ENCODE data around the gene NSL1. TPM values are rescaled to one million over a fixed set of nuclear protein-coding genes. Genes with fewer than 3 reads are reported as not detected.

Gene NSL1
- total and polyA plus RNA-seq, 2 donors (not counting 1 experiment from before 2014, with no cell fraction given) = 20.5 to 45.9 TPM

DNA sequence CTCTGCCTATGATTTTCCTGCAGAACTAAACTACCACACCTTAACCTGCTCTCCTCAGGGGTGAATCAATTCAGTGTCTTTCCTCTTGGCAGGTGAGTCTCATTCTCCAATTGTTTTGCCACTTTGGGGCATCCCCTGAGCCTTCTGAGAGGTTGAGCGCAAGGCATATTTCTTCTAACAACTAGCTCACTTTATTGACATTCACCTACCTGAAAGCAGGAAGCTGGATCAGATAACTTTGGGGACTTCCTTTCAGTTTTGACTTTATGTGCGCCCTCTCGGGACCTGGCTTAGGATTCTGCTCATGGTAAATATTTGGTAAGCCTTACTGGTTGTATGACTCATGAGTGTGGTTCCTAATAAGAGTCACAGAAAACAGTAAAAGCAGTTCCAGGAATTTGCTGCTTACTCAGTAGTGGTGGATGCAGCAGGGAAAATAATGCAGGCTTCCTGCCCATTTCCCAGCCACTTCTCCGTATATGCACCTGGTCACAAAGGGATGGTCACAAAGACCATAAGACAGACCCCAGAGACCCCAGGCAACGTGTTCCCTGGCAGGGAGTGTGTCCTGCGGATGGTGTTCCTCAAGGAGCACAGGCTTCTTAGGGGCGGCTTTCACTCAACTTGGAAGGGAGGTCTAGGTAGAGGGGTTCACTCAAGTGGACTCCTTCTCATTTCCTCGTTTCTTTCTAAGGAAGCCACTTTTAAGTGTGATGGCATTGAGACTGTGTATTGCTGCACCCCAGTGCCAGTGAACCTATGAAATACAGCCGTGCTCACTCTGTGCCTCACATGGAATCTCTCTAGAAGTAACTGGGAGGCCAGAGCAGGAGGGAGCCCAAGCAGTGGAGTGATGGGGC is 70.0 kb downstream of the NSL1 start:
- Mint-ChIP-seq H3K4me1 (no peaks in the 10 kb centered on the region), H3K4me3 (no peak overlapping the region), H3K27ac (no peak overlapping the region), H3K27me3 (peaks cover 6% of the 10 kb centered on the region), H3K9me3 (ENCODE audit: insufficient read depth) (no peaks in the 10 kb centered on the region)
- POLR2A ChIA-PET = no interaction called here
- Histone ChIP-seq H2AFZ (ENCODE audit: insufficient read depth, low read depth, low read length, poor library complexity, severe bottlenecking) (no peak overlapping the region), H3K27me3 (replicated peaks in 1 of 4; ENCODE audit: control extremely low read depth in 1 of 4, control insufficient read depth in 3 of 4, insufficient read depth in 4 of 4, low read length in 3 of 4) (no peaks in the 10 kb centered on the region), H3K36me3 (replicated peaks in 1 of 2; ENCODE audit: control extremely low read depth in 1 of 2, control insufficient read depth in 1 of 2, extremely low read depth in 1 of 2, insufficient read depth in 2 of 2, low read length in 1 of 2) (no peaks in the 10 kb centered on the region), H3K9ac (ENCODE audit: low read length) (no peak overlapping the region), H3K79me2 (ENCODE audit: control insufficient read depth, insufficient read depth, low read length) (no peaks in the 10 kb centered on the region), H3K4me3 (ENCODE audit: control extremely low read depth in 1 of 5, extremely low read depth in 1 of 5, insufficient read depth in 1 of 5, low read depth in 2 of 5, low read length in 4 of 5) (no peak overlapping the region), H4K20me1 (ENCODE audit: control insufficient read depth, insufficient read depth, low read length, poor library complexity, severe bottlenecking) (no peaks in the 10 kb centered on the region), H3K27ac (ENCODE audit: low read length in 2 of 2) (no peak overlapping the region), H3K9me3 (ENCODE audit: control extremely low read depth in 1 of 3, control insufficient read depth in 2 of 3, insufficient read depth in 1 of 3, low read length in 2 of 3) (peaks cover 0 to 2% (median 2%) of the 10 kb centered on the region in 3 donors), H3K4me1 (ENCODE audit: control insufficient read depth in 2 of 2, insufficient read depth in 2 of 2, low read length in 2 of 2) (no peaks in the 10 kb centered on the region), H3K4me2 (replicated peaks; ENCODE audit: low read depth, low read length, poor library complexity, severe bottlenecking) (no peak overlapping the region)
- WGBS (ENCODE audit: insufficient coverage) = 93% methylated on average over 7 of the region's 9 CpGs
- intact Hi-C loops (cut with micrococcal nuclease) = no loop called here
- TF ChIP-seq EZH2 (IDR thresholded peaks at IDR 0.05; ENCODE audit: borderline replicate concordance, insufficient read depth, low read depth, low read length, poor library complexity, severe bottlenecking) = no peak
- TF ChIP-seq CTCF (IDR thresholded peaks at IDR 0.05) = no peak
- DNase-seq (no peak), ATAC-seq (ENCODE audit: low read depth) (no peak)
- CTCF ChIA-PET = interaction anchor here (1.0 kb wide), 1 partner anchor 57 kb away, joined by 3 read pairs; no protein-coding TSS in a partner anchor

GRCh38 chr1:212719633-212720032 is 71.9 kb downstream of the NSL1 start:
- no peaks in the 10 kb centered on the region for H3K9me3 Mint-ChIP-seq (ENCODE audit: insufficient read depth)

More at GRCh38 chr1:212719633-212720032, 71.9 kb downstream of the NSL1 start:
- POLR2A ChIA-PET = no interaction called here
- Histone ChIP-seq H3K4me3 (ENCODE audit: control extremely low read depth in 1 of 5, extremely low read depth in 1 of 5, insufficient read depth in 1 of 5, low read depth in 2 of 5, low read length in 4 of 5) (no peak overlapping the region), H3K79me2 (ENCODE audit: control insufficient read depth, insufficient read depth, low read length) (no peaks in the 10 kb centered on the region), H4K20me1 (ENCODE audit: control insufficient read depth, insufficient read depth, low read length, poor library complexity, severe bottlenecking) (no peaks in the 10 kb centered on the region), H2AFZ (ENCODE audit: insufficient read depth, low read depth, low read length, poor library complexity, severe bottlenecking) (no peak overlapping the region), H3K4me2 (replicated peaks; ENCODE audit: low read depth, low read length, poor library complexity, severe bottlenecking) (no peak overlapping the region), H3K9me3 (ENCODE audit: control extremely low read depth in 1 of 3, control insufficient read depth in 2 of 3, insufficient read depth in 1 of 3, low read length in 2 of 3) (peaks cover 0 to 2% (median 0%) of the 10 kb centered on the region in 3 donors), H3K27ac (ENCODE audit: low read length in 2 of 2) (no peak overlapping the region), H3K9ac (ENCODE audit: low read length) (no peak overlapping the region), H3K4me1 (ENCODE audit: control insufficient read depth in 2 of 2, insufficient read depth in 2 of 2, low read length in 2 of 2) (no peaks in the 10 kb centered on the region), H3K27me3 (replicated peaks in 1 of 4; ENCODE audit: control extremely low read depth in 1 of 4, control insufficient read depth in 3 of 4, insufficient read depth in 4 of 4, low read length in 3 of 4) (no peaks in the 10 kb centered on the region), H3K36me3 (replicated peaks in 1 of 2; ENCODE audit: control extremely low read depth in 1 of 2, control insufficient read depth in 1 of 2, extremely low read depth in 1 of 2, insufficient read depth in 2 of 2, low read length in 1 of 2) (no peaks in the 10 kb centered on the region)
- no peak overlapping the region for H3K4me3 Mint-ChIP-seq
- TF ChIP-seq EZH2 (IDR thresholded peaks at IDR 0.05; ENCODE audit: borderline replicate concordance, insufficient read depth, low read depth, low read length, poor library complexity, severe bottlenecking) = no peak
- TF ChIP-seq CTCF (IDR thresholded peaks at IDR 0.05) = no peak
- H3K27ac Mint-ChIP-seq = no peak overlapping the region
- no CpG with 5 or more reads among the region's 2 CpGs for WGBS (ENCODE audit: insufficient coverage)
- DNase-seq (no peak), ATAC-seq (ENCODE audit: low read depth) (no peak)
- H3K27me3 Mint-ChIP-seq = peaks cover 6% of the 10 kb centered on the region
- intact Hi-C loops (cut with micrococcal nuclease) = no loop called here
- CTCF ChIA-PET = no interaction called here
- H3K4me1 Mint-ChIP-seq = no peaks in the 10 kb centered on the region

Measured in B cell (primary cell).